HL-60 (cell line): ENCODE measurements around the gene LIPG.
"Not testable (repeated sequence)": the region's sequence is repeated elsewhere in the genome, so short reads cannot be mapped to it uniquely, and the experiment has no call there.

Experiments
- DNase-seq, 2 experiments: peaks; one replicate each; pipeline ENCODE4 v3.0.0-alpha.2; 2010 to 2020; ENCODE audit warnings: low read depth in 1 of 2, low spot score in 1 of 2
- H3K27ac ChIP-seq: fragments of 250-450 bp; sonication (Bioruptor Pico); replicated peaks from 2 replicates; pipeline ENCODE4 v1.5.1; 2020; ENCODE audit warnings: mild to moderate bottlenecking, moderate library complexity
- H3K27me3 ChIP-seq: fragments of 250-450 bp; sonication (Bioruptor Pico); 2 replicates; pipeline ENCODE4 v1.5.1; 2021; ENCODE audit warnings: mild to moderate bottlenecking, moderate library complexity; ENCODE audit not compliant: insufficient read depth, poor library complexity, severe bottlenecking
- H3K4me3 ChIP-seq: replicated peaks from 2 replicates; pipeline ENCODE4 v1.5.1; 2011; ENCODE audit warnings: mild to moderate bottlenecking, control low read depth, low read length; ENCODE audit not compliant: insufficient read depth
- CTCF ChIP-seq: IDR thresholded peaks from one replicate; pipeline ENCODE4 v1.5.1; 2011; ENCODE audit warnings: low read length, control low read depth, inconsistent platforms; ENCODE audit not compliant: insufficient read depth
- GABPA ChIP-seq: IDR thresholded peaks from 2 replicates; pipeline ENCODE4 v1.6.1; 2012; ENCODE audit warnings: low read depth
- POLR2AphosphoS5 ChIP-seq: IDR thresholded peaks from 2 replicates; pipeline ENCODE4 v1.6.1; 2012; ENCODE audit warnings: low read depth
- SPI1 ChIP-seq: IDR thresholded peaks from 2 replicates; pipeline ENCODE4 v1.6.1; 2012; ENCODE audit warnings: low read depth, mild to moderate bottlenecking, borderline replicate concordance
- long read RNA-seq: library from polyadenylated mRNA; unstranded; transcript quantifications from one replicate; pipeline ENCODE4 v2.0.0, GENCODE V29; 2020
- TF ChIP-seq, protein P1 (sequence below): IDR thresholded peaks from 2 replicates; pipeline ENCODE4 v1.6.1; 2012; ENCODE audit warnings: low read depth; ENCODE audit not compliant: insufficient replicate concordance

LIPG gene
- long read RNA-seq: 0 reads

DNA sequence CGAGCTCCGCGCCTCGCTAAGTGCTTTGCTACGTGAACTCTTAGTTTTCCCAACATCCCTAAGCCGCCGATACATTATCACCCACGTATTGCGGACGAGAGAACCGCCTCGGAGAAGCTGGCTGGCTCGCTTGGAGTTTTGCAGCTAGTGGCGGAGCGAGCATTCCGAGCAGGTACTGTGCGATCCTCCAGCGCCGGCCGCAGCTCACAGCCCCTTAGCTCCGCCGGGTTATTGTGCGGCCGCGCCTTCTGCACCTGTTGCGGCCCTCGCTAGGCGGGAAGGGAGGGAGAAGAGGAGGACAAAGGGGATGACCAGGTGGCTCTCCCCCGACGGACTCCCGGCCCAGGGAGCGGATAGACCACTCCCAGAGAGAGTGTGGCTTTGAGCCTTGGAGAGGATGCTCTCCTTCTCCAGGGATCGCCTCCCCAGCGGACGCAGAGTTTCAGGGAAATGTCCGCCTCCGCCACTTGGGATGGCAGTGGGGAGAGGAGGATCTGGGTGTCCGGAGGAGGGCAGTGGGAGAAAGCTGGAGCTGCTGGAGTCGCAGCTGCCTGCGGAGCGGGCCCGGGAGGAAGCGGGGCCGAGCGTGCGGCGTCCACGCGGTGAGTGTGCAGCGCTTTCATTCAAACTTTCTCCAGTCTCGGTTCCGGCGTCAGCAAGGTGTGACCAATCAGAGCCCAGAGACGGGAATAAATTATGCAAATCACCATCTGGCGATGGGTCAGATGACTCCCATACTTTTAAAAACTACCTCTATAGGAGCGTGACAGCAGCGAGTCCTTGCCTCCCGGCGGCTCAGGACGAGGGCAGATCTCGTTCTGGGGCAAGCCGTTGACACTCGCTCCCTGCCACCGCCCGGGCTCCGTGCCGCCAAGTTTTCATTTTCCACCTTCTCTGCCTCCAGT lies at the start of gene LIPG:
Gene LIPG (plus strand): TSS at position 769 of the 905 bp plus-strand sequence. CDS start 252 bp downstream, outside the sequence.
- DNase-seq: peak in 1 of 2 experiments; percentile 80
- H3K27me3 ChIP-seq: peaks cover 71% of the 10 kb centered on the region
- TF ChIP-seq GABPA (no peak), CTCF (no peak)
- TF ChIP-seq, protein P1, sequence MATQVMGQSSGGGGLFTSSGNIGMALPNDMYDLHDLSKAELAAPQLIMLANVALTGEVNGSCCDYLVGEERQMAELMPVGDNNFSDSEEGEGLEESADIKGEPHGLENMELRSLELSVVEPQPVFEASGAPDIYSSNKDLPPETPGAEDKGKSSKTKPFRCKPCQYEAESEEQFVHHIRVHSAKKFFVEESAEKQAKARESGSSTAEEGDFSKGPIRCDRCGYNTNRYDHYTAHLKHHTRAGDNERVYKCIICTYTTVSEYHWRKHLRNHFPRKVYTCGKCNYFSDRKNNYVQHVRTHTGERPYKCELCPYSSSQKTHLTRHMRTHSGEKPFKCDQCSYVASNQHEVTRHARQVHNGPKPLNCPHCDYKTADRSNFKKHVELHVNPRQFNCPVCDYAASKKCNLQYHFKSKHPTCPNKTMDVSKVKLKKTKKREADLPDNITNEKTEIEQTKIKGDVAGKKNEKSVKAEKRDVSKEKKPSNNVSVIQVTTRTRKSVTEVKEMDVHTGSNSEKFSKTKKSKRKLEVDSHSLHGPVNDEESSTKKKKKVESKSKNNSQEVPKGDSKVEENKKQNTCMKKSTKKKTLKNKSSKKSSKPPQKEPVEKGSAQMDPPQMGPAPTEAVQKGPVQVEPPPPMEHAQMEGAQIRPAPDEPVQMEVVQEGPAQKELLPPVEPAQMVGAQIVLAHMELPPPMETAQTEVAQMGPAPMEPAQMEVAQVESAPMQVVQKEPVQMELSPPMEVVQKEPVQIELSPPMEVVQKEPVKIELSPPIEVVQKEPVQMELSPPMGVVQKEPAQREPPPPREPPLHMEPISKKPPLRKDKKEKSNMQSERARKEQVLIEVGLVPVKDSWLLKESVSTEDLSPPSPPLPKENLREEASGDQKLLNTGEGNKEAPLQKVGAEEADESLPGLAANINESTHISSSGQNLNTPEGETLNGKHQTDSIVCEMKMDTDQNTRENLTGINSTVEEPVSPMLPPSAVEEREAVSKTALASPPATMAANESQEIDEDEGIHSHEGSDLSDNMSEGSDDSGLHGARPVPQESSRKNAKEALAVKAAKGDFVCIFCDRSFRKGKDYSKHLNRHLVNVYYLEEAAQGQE: no peak
- H3K27ac ChIP-seq: no peak within 1 kb of the TSS
- peak within 1 kb of the TSS; percentile 15 for H3K4me3 ChIP-seq

GRCh38 chr18:49512876-49513275 lies 49.0 kb upstream of the LIPG start:
- H3K4me3 ChIP-seq, H3K27ac ChIP-seq, H3K27me3 ChIP-seq, DNase-seq: not testable (repeated sequence)

GRCh38 chr18:49514577-49514976 lies 47.3 kb upstream of the LIPG start:
- H3K27ac ChIP-seq: no peak overlapping the region
- no peak overlapping the region for H3K4me3 ChIP-seq
- H3K27me3 ChIP-seq: no peaks in the 10 kb centered on the region
- TF ChIP-seq SPI1: no peak
- TF ChIP-seq, protein P1: no peak
- TF ChIP-seq POLR2AphosphoS5: no peak
- TF ChIP-seq GABPA: no peak
- TF ChIP-seq CTCF: no peak
- no peak for DNase-seq

DNA sequence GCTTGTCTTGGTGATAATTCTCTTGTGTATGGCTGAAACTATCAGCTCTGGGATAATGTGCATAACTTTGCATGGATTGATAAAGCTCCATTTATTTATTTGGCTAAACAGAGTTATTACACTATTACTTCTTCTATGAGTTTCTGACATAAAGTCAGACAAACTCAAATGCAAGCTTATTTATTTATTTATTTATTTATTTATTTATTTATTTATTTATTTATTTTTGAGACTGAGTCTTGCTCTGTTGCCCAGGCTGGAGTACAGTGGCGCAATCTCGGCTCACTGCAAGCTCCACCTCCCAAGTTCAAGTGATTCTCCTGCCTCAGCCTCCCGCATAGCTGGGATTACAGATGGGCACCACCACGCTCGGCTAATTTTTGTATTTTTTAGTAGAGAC lies 46.9 kb upstream of the LIPG start:
- not testable (repeated sequence) for H3K27me3 ChIP-seq, H3K27ac ChIP-seq, H3K4me3 ChIP-seq, DNase-seq

DNA sequence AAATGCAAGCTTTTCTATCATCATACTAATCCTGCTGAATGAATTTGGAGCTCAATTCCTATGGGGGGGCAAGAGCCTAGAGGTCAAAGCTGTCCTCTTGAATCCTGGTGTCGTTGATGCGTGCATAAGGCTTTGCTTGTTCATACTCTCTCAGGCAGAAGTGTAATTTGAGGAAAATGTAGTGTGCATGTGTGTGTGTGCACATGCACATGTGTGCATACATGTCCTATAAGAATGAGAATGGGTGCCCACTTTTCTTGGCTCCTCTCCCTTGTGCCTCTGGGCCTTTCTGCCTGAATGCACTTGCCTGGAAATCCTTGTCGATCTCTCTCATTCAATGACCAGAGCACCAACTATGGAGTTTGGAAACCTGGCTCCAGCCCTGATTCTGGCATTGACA lies 46.3 kb upstream of the LIPG start:
- DNase-seq: no peak
- Histone ChIP-seq H3K27ac (no peak overlapping the region), H3K4me3 (no peak overlapping the region), H3K27me3 (no peaks in the 10 kb centered on the region)
- TF ChIP-seq GABPA: no peak
- TF ChIP-seq, protein P1: no peak
- no peak for TF ChIP-seq SPI1
- no peak for TF ChIP-seq CTCF
